ENCODE data around the gene ARHGAP31.

The ARHGAP31 gene

DNA sequence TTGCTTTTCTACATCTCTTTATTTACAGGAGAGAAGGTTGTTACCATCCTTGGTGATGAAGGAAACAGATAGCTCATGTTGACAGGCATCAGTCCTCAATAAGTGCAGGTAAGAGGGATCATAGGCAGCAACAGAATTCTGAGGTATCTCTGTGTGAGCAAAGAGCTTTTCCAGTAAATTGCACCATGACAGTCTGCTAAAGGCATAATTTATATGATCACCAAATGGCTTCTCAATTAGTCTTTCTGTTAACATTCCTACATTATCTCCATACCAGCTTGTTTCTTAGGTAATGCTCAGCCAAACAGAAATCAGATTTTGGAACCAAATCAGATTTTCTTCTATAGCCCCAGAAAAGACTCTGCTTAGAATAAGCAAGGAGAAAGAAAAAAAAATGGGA is 3.6 kb upstream of the ARHGAP31 start:
- H3K4me1 ChIP-seq (ENCODE audit: insufficient read depth, insufficient read length): no peaks in the 10 kb centered on the region
- TF ChIP-seq SUZ12 (IDR thresholded peaks at IDR 0.05; ENCODE audit: extremely low read depth, insufficient read depth, insufficient read length): no peak
- TF ChIP-seq YY1 (IDR thresholded peaks at IDR 0.05; ENCODE audit: insufficient read depth, insufficient read length): no peak
- no peak for TF ChIP-seq ZNF274 (IDR thresholded peaks at IDR 0.05; ENCODE audit: low read depth, low read length)
- no peak overlapping the region for H3K4me3 ChIP-seq (ENCODE audit: insufficient read length, low read depth)
- DNase-seq (ENCODE audit: low read depth, low spot score): no peak
- H3K27me3 ChIP-seq (ENCODE audit: insufficient read depth, insufficient read length): peaks cover 30% of the 10 kb centered on the region
- no peak overlapping the region for H3K9ac ChIP-seq (ENCODE audit: insufficient read length, low read depth)
- no peaks in the 10 kb centered on the region for H3K36me3 ChIP-seq (ENCODE audit: insufficient read depth, insufficient read length, low read length)
- peaks cover 10% of the 10 kb centered on the region for H3K9me3 ChIP-seq (ENCODE audit: insufficient read depth, low read length)

DNA sequence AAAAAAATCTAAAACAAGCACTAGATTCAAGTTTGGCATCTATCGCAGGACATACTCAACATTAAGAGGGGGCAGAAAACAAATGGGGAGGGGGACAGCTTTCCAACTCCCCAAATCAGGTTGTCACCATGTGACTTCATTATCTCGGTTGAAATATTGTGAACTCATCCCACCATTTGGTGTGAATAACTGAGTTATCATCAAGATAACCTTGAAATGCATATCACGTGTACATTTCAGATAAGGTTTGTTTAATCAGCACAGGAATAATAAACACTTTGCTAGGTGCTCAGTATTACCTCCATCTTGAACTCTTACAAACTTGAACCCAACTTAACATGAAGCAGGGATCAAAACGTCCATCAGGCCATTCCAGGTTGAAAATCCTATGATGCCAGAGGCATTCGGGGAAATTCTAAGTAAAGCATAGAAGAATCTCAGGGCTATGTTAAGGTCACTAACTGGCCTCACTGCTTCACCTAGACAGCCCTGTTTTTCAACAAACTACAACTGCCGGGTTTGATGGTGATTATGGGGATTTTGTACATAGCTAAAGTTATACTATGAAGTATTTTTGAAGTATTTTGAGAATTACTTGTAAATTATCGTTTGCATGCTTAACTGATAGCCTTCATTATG is 3.0 kb upstream of the ARHGAP31 start:
- Histone ChIP-seq H3K36me3 (ENCODE audit: insufficient read depth, insufficient read length, low read length) (no peaks in the 10 kb centered on the region), H3K4me3 (ENCODE audit: insufficient read length, low read depth) (no peak overlapping the region), H3K9me3 (ENCODE audit: insufficient read depth, low read length) (peaks cover 10% of the 10 kb centered on the region), H3K4me1 (ENCODE audit: insufficient read depth, insufficient read length) (no peaks in the 10 kb centered on the region), H3K27me3 (ENCODE audit: insufficient read depth, insufficient read length) (peaks cover 36% of the 10 kb centered on the region), H3K9ac (ENCODE audit: insufficient read length, low read depth) (no peak overlapping the region)
- no peak for DNase-seq (ENCODE audit: low read depth, low spot score)
- TF ChIP-seq ZNF274 (IDR thresholded peaks at IDR 0.05; ENCODE audit: low read depth, low read length) (no peak), YY1 (IDR thresholded peaks at IDR 0.05; ENCODE audit: insufficient read depth, insufficient read length) (no peak), SUZ12 (IDR thresholded peaks at IDR 0.05; ENCODE audit: extremely low read depth, insufficient read depth, insufficient read length) (no peak)

DNA sequence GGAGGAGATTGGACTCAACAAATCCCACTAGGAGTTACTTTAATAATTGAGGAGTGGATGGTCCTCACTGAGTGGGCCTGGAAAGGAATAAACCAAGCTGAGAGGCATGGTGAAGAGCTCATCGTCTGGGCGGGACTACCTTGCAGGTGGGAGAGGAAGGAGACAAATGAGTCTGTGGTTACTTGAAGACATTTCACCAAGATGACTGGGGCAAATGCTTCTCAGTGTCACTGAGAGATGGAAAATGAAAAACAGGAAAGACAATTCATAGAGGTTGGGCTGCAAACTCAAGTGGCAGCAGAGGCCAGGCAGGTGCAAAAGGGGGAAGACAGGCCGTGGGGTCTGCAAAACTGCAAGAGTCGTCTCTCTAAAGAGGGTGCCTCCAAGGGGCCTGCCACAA is 1.5 kb upstream of the ARHGAP31 start:
- Histone ChIP-seq H3K9me3 (ENCODE audit: insufficient read depth, low read length) (peaks cover under 1% of the 10 kb centered on the region; the same call in 1 of the 2 replicates), H3K27me3 (ENCODE audit: insufficient read depth, insufficient read length) (peaks cover 49% of the 10 kb centered on the region), H3K4me3 (ENCODE audit: insufficient read length, low read depth) (no peak overlapping the region), H3K36me3 (ENCODE audit: insufficient read depth, insufficient read length, low read length) (no peaks in the 10 kb centered on the region), H3K9ac (ENCODE audit: insufficient read length, low read depth) (no peak overlapping the region), H3K4me1 (ENCODE audit: insufficient read depth, insufficient read length) (no peaks in the 10 kb centered on the region)
- no peak for DNase-seq (ENCODE audit: low read depth, low spot score)
- TF ChIP-seq YY1 (IDR thresholded peaks at IDR 0.05; ENCODE audit: insufficient read depth, insufficient read length): no peak
- no peak for TF ChIP-seq ZNF274 (IDR thresholded peaks at IDR 0.05; ENCODE audit: low read depth, low read length)
- TF ChIP-seq SUZ12 (IDR thresholded peaks at IDR 0.05; ENCODE audit: extremely low read depth, insufficient read depth, insufficient read length): no peak

DNA sequence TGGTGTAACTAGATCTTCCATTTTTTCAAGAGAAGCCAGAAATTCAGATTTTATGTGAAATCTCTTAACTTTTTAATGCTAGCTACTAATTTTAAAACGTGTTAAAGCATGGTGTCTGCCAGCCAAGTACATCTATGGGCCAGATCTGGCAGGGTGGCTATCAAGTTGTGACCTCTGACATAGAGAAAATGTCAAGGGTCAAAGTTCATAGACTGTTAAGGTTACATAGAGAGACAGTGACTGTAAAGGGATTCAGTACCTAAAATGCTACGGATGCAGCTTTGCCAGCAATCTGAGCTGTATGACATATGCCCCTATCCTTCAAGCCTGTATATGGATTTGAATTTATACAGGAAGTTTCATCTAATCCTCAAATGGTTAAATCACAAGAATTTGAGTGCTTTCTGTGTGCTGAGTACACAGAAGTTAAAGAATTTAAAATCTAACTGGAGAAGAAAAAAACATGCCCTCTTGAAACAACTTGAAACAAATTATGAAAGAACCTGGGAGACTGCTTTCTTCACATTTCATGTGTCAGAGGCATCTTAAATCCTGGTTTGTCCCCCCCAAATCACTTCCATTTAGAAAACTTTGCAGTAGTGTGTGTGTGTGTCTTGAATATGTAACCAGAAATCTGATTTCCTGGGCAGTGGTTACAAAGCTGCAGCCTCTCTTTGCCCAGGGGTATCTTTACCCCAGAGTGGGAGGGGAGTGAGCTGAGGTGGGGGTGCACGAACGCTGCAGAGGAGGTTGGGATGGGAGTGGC is 895 bp upstream of the ARHGAP31 start:
- no peak for DNase-seq (ENCODE audit: low read depth, low spot score)
- peak overlapping the region; percentile 37 for H3K9ac ChIP-seq (ENCODE audit: insufficient read length, low read depth)
- no peaks in the 10 kb centered on the region for H3K36me3 ChIP-seq (ENCODE audit: insufficient read depth, insufficient read length, low read length)
- TF ChIP-seq ZNF274 (IDR thresholded peaks at IDR 0.05; ENCODE audit: low read depth, low read length) (no peak), YY1 (IDR thresholded peaks at IDR 0.05; ENCODE audit: insufficient read depth, insufficient read length) (no peak), SUZ12 (IDR thresholded peaks at IDR 0.05; ENCODE audit: extremely low read depth, insufficient read depth, insufficient read length) (no peak)
- H3K4me1 ChIP-seq (ENCODE audit: insufficient read depth, insufficient read length): no peaks in the 10 kb centered on the region
- no peaks in the 10 kb centered on the region; the same call in 1 of the 2 replicates for H3K9me3 ChIP-seq (ENCODE audit: insufficient read depth, low read length)
- peak overlapping the region; percentile 57 for H3K4me3 ChIP-seq (ENCODE audit: insufficient read length, low read depth)
- H3K27me3 ChIP-seq (ENCODE audit: insufficient read depth, insufficient read length): peaks cover 56% of the 10 kb centered on the region

DNA sequence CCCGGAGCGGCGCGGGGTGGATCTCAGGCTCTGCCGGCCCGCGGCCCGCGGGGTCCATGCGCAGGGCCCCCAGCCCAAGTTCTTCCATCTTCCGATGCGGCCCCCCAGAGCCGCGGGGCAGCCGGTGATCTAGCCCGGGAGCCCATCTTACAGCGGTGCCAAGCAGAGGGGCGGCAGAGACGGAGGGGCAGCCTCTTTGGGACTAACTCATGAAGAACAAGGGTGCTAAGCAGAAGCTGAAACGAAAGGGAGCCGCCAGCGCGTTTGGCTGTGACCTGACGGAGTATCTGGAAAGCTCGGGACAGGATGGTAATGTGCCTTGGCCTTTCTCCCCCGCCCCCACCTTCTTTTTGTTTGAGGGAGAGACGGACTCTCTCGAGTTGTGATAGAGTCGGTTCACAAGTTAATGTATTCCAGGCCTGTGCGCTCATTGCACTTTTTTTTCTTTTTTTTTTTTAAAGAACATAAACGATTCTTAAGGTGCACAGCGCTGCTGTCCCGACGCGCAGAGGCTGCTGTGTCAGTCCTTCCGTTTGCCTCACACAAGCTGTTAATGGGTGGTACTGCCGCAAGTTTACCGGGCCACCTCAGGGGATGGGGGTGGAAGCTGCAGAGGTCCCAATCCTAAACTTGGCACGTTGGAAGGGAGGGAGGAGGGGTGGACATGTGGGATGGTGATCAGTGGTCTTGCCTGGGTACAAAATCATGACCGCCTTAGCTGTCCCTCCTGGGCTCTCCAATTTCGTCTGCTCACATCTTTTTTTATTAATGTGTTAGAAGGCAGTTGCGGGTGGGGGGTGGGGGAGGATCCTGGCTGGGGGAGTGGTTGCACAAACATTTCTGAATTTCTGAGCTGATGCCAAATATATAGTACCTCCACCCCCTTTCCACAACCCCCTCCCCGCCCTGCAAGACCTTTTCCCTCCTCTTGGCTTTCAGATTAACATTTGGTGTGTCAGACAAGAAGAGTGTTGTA is 801 bp downstream of the ARHGAP31 start:
- H3K9ac ChIP-seq (ENCODE audit: insufficient read length, low read depth): peak overlapping the region; percentile 71
- DNase-seq (ENCODE audit: low read depth, low spot score): no peak
- H3K4me3 ChIP-seq (ENCODE audit: insufficient read length, low read depth): peak overlapping the region; percentile 57
- peaks cover 5% of the 10 kb centered on the region for H3K36me3 ChIP-seq (ENCODE audit: insufficient read depth, insufficient read length, low read length)
- H3K9me3 ChIP-seq (ENCODE audit: insufficient read depth, low read length): no peaks in the 10 kb centered on the region
- no peaks in the 10 kb centered on the region for H3K4me1 ChIP-seq (ENCODE audit: insufficient read depth, insufficient read length)
- peaks cover 60% of the 10 kb centered on the region for H3K27me3 ChIP-seq (ENCODE audit: insufficient read depth, insufficient read length)
- no peak for TF ChIP-seq YY1 (IDR thresholded peaks at IDR 0.05; ENCODE audit: insufficient read depth, insufficient read length)
- TF ChIP-seq SUZ12 (IDR thresholded peaks at IDR 0.05; ENCODE audit: extremely low read depth, insufficient read depth, insufficient read length): peak; percentile 38

DNA sequence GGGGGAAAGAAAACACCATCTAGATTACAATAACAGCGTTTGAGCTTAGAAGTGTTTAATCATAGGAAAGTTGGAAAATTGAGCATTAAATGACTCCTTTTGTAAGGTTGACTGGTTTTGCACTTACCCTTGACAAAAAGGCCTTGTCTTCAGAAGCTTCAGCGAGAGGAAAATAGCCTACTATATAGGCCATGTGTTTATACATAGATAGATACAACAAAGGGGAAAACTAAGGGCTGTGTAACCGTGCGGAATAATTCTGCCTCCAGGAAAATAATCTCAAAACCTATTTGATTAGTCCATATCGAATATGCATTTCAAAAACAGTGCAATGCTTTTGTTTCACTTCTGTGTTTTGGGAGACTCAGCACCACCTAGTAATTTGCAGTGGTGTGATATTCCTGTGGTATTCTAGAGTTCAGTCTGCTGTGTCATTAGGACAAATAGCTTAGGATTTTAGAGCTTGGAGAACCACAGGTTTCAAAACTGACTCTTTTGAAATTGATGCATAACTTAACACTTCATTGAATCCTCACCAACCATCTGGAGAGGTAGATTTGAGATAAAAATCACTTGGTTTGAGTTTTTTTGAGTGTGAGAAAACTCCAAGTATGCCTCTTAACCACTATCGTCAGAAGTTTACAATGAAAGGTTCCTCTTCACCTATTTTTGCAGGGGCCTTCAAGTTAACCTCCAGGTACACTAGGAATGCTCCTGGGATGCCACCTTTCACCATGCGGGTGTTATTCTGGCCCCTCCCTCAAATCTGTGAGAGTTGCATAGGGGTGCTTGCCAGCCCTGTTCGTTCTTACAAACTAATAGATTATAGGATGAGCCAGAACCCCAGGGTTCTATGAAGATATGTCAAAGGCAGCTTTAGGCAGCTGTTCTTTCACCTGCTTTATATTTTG is 1.9 kb downstream of the ARHGAP31 start:
- no peaks in the 10 kb centered on the region for H3K9me3 ChIP-seq (ENCODE audit: insufficient read depth, low read length)
- no peak for DNase-seq (ENCODE audit: low read depth, low spot score)
- TF ChIP-seq SUZ12 (IDR thresholded peaks at IDR 0.05; ENCODE audit: extremely low read depth, insufficient read depth, insufficient read length) (no peak), YY1 (IDR thresholded peaks at IDR 0.05; ENCODE audit: insufficient read depth, insufficient read length) (no peak), ZNF274 (IDR thresholded peaks at IDR 0.05; ENCODE audit: low read depth, low read length) (no peak)
- no peaks in the 10 kb centered on the region for H3K4me1 ChIP-seq (ENCODE audit: insufficient read depth, insufficient read length)
- no peak overlapping the region for H3K4me3 ChIP-seq (ENCODE audit: insufficient read length, low read depth)
- peaks cover 5% of the 10 kb centered on the region for H3K36me3 ChIP-seq (ENCODE audit: insufficient read depth, insufficient read length, low read length)
- H3K9ac ChIP-seq (ENCODE audit: insufficient read length, low read depth): no peak overlapping the region
- peaks cover 61% of the 10 kb centered on the region for H3K27me3 ChIP-seq (ENCODE audit: insufficient read depth, insufficient read length)
